Cardiac muscle cell (in vitro differentiated cells and primary cell): ENCODE results near the gene FNDC3A. TPM values are rescaled to one million over a fixed set of nuclear protein-coding genes. Genes with fewer than 3 reads are reported as not detected.
A peak's percentile ranks its signal among the peaks of the same experiment; 100 is the strongest.

Source experiments
- DNase-seq, 2 donors: peaks; one replicate each; pipeline versions ENCODE4 v3.0.0 to v3.0.0-alpha.2; 2010 to 2017; ENCODE audit warnings: low read depth in 1 of 2, low spot score in 1 of 2
- H3K27ac ChIP-seq: fragments of 200-600 bp; sonication (generic); 2 replicates; pipeline ENCODE4 v1.5.1; 2016
- H3K27me3 ChIP-seq: fragments of 200-600 bp; sonication (generic); 2 replicates; pipeline ENCODE4 v1.6.0; 2016; ENCODE audit warnings: control low read depth
- H3K36me3 ChIP-seq: fragments of 200-600 bp; sonication (generic); 2 replicates; pipeline ENCODE4 v1.5.1; 2016; ENCODE audit warnings: control low read depth
- H3K4me1 ChIP-seq: fragments of 200-600 bp; sonication (generic); 2 replicates; pipeline ENCODE4 v1.8.1; 2017; ENCODE audit warnings: low read depth, mild to moderate bottlenecking, mixed run types
- H3K4me3 ChIP-seq: fragments of 200-600 bp; sonication (generic); 2 replicates; pipeline ENCODE4 v1.5.1; 2016; ENCODE audit warnings: mild to moderate bottlenecking
- H3K9me3 ChIP-seq: fragments of 200-600 bp; sonication (generic); 2 replicates; pipeline ENCODE4 v1.5.1; 2017; ENCODE audit warnings: low read depth, mild to moderate bottlenecking, control low read depth
- polyA plus RNA-seq: library from polyadenylated mRNA; unstranded; fragments of >200 nt; fragmentation: Nextera tagmentation; extraction: Ambion mirVana; gene quantifications from 2 replicates; pipeline ENCODE4 v1.2.1, GENCODE V29; 2016
- total RNA-seq: library from RNA; depleted of rRNA; stranded (reverse); fragments of >200 nt; gene quantifications from 2 replicates; pipeline ENCODE4 v1.2.3, GENCODE V29; 2016
- TF ChIP-seq, protein P1 (sequence below): IDR thresholded peaks from 2 replicates; pipeline ENCODE4 v1.5.1; 2012; ENCODE audit warnings: low read depth, mild to moderate bottlenecking, low read length

Gene FNDC3A
- total and polyA plus RNA-seq, 2 experiments from 2014 or later: 18.6 to 28.4 TPM

DNA sequence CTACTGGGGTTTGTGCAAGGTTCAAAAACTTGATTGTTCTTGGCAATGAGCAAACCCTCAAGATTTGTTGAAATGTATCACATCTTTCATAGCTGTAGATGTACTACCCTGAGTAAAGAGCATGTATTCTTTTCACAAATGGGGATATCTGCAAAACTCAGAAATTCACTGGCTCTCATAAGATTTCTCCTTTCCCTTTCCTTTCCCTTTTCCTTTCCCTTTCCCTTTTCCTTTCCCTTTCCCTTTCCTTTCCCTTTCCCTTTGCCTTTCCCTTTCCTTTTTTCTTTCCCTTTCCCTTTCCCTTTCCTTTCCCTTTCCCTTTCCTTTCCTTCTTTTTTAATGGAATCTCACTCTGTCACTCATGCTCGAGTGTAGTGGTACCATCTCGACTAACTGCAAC lies 69.1 kb downstream of the FNDC3A start:
- no peaks in the 10 kb centered on the region for H3K36me3 ChIP-seq
- H3K4me1 ChIP-seq: no peaks in the 10 kb centered on the region
- no peaks in the 10 kb centered on the region for H3K9me3 ChIP-seq
- no peaks in the 10 kb centered on the region for H3K27me3 ChIP-seq
- TF ChIP-seq, protein P1, sequence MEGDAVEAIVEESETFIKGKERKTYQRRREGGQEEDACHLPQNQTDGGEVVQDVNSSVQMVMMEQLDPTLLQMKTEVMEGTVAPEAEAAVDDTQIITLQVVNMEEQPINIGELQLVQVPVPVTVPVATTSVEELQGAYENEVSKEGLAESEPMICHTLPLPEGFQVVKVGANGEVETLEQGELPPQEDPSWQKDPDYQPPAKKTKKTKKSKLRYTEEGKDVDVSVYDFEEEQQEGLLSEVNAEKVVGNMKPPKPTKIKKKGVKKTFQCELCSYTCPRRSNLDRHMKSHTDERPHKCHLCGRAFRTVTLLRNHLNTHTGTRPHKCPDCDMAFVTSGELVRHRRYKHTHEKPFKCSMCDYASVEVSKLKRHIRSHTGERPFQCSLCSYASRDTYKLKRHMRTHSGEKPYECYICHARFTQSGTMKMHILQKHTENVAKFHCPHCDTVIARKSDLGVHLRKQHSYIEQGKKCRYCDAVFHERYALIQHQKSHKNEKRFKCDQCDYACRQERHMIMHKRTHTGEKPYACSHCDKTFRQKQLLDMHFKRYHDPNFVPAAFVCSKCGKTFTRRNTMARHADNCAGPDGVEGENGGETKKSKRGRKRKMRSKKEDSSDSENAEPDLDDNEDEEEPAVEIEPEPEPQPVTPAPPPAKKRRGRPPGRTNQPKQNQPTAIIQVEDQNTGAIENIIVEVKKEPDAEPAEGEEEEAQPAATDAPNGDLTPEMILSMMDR: no peak
- H3K4me3 ChIP-seq: no peak overlapping the region
- no peak for DNase-seq
- H3K27ac ChIP-seq: no peak overlapping the region

- H3K27me3 ChIP-seq: no peaks in the 10 kb centered on the region
- no peak overlapping the region for H3K4me3 ChIP-seq
- TF ChIP-seq, protein P1: no peak
- no peaks in the 10 kb centered on the region for H3K9me3 ChIP-seq
- no peaks in the 10 kb centered on the region for H3K36me3 ChIP-seq
- no peak overlapping the region for H3K27ac ChIP-seq
- H3K4me1 ChIP-seq: no peaks in the 10 kb centered on the region
- no peak for DNase-seq
These were observed 70.3 kb downstream of the FNDC3A start for GRCh38 chr13:49046002-49046401.

DNA sequence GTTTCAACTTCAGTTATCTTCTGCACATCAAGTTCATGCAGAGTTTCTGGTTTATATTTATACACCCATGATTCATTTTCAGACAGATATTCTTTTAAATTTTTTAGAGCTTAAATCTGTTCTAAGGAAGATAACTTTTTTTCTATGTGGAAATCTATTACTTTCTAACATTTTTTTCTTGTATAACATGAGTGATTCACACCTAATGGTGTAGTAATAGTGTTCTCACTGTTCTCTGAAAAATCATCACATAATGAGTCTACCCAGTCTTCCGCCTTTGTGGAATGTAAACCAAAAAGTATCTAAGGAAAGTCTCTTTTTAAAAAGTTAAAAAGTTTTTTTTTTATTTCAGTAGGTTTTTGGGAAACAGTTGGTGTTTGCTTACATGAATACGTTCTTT lies 70.8 kb downstream of the FNDC3A start:
- H3K9me3 ChIP-seq: no peaks in the 10 kb centered on the region
- peak in 1 of 2 donors; percentile 37 for DNase-seq
- H3K27ac ChIP-seq: no peak overlapping the region
- H3K27me3 ChIP-seq: no peaks in the 10 kb centered on the region
- H3K4me1 ChIP-seq: no peaks in the 10 kb centered on the region
- no peak overlapping the region for H3K4me3 ChIP-seq
- H3K36me3 ChIP-seq: no peaks in the 10 kb centered on the region
- TF ChIP-seq, protein P1: no peak

DNA sequence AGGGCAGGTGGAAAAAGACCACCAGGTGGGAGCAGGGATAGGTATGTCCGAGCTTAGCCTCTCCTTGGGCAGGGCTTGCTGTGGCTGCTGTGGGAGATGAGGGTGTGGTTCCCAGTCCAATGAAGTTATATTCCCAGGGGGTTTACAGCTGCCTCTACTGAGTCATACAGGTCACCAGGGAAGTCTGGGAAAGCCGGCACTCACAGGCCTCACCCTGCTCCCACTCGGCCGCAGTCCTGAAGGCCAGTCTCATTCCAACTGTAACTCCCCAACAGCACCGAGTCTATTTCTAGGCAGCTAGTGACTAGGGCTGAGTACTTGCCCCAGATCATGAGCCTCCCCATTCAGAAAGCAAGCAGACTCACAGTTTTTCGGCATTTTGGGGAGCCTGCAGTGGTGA lies 77.1 kb downstream of the FNDC3A start:
- H3K27me3 ChIP-seq: no peaks in the 10 kb centered on the region
- no peak for DNase-seq
- no peaks in the 10 kb centered on the region for H3K36me3 ChIP-seq
- no peak overlapping the region for H3K27ac ChIP-seq
- no peaks in the 10 kb centered on the region for H3K4me1 ChIP-seq
- no peak overlapping the region for H3K4me3 ChIP-seq
- H3K9me3 ChIP-seq: no peaks in the 10 kb centered on the region
- TF ChIP-seq, protein P1: no peak

GRCh38 chr13:49053215-49053614 lies 77.5 kb downstream of the FNDC3A start:
- no peak overlapping the region for H3K27ac ChIP-seq

More at GRCh38 chr13:49053215-49053614, 77.5 kb downstream of the FNDC3A start:
- no peak for DNase-seq
- Histone ChIP-seq H3K4me1 (no peaks in the 10 kb centered on the region), H3K27me3 (no peaks in the 10 kb centered on the region), H3K36me3 (no peaks in the 10 kb centered on the region), H3K9me3 (no peaks in the 10 kb centered on the region), H3K4me3 (no peak overlapping the region)
- TF ChIP-seq, protein P1: no peak
